ENCODE data around the gene ECE1.

DNA sequence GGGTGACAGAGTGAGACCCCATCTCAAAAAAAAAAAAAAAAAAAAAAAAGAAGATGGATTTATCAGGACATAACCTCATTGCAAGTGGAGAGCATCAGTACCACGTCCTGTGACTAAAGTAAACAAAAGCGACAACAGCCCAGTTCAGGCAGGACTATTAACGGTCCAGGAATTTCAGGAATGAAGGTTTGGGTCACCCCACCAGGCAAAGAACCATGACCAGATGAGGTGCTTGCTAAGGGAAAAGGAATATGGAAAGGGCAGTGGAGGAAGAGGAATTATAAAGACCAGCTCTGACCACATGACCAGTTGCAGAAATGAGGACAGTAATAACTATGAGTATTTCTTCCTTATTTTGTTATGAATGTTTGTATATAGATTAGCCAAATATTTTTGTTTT, 78.1 kb downstream of the ECE1 start:
- no peak for TF ChIP-seq CTCF (IDR thresholded peaks at IDR 0.05)
- no peak for TF ChIP-seq POLR2A (IDR thresholded peaks at IDR 0.05)

Data from heart left ventricle (tissue), 13 donors.